ENCODE results near the gene ZNF609. TPM values are rescaled to one million over a fixed set of nuclear protein-coding genes. Genes with fewer than 3 reads are reported as not detected.

The ZNF609 gene, protein sequence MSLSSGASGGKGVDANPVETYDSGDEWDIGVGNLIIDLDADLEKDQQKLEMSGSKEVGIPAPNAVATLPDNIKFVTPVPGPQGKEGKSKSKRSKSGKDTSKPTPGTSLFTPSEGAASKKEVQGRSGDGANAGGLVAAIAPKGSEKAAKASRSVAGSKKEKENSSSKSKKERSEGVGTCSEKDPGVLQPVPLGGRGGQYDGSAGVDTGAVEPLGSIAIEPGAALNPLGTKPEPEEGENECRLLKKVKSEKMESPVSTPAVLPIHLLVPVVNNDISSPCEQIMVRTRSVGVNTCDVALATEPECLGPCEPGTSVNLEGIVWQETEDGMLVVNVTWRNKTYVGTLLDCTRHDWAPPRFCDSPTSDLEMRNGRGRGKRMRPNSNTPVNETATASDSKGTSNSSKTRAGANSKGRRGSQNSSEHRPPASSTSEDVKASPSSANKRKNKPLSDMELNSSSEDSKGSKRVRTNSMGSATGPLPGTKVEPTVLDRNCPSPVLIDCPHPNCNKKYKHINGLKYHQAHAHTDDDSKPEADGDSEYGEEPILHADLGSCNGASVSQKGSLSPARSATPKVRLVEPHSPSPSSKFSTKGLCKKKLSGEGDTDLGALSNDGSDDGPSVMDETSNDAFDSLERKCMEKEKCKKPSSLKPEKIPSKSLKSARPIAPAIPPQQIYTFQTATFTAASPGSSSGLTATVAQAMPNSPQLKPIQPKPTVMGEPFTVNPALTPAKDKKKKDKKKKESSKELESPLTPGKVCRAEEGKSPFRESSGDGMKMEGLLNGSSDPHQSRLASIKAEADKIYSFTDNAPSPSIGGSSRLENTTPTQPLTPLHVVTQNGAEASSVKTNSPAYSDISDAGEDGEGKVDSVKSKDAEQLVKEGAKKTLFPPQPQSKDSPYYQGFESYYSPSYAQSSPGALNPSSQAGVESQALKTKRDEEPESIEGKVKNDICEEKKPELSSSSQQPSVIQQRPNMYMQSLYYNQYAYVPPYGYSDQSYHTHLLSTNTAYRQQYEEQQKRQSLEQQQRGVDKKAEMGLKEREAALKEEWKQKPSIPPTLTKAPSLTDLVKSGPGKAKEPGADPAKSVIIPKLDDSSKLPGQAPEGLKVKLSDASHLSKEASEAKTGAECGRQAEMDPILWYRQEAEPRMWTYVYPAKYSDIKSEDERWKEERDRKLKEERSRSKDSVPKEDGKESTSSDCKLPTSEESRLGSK (N-terminal part only)
- total RNA-seq: 10 to 100 TPM; 17.9 to 22.7 TPM

DNA sequence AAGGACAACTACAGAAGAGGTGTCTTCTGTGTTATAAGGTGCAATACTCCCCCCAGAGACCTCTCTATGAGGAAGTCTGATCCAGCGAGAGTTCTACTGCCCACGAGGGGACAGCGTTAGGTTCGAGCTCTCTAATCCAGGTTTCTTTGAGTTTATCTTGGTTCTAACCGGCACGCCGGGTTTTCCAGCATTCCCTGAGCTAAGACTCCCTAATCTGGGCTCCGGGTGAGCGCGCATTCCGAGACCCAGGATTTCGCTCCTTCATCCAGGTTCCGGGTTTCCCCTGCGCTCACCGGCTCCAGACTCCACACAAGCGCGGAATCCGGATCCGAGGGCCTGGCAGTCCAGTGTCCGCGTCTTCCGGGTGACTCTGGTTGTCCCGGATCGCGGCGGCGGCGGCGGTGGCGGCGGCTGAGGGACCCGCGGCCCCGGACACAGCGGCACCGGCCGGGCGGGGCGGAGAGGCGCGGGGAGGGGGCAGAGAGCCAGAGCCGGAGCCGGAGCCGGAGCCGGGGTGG, at the start of gene ZNF609:
TSS of gene ZNF609 (plus strand) at position 373 of the 518 bp plus-strand sequence. CDS start 38,842 bp downstream, outside the sequence.
- peak; percentile 93 to 96 (median 94) for DNase-seq
- H3K9me3 ChIP-seq: no peaks in the 10 kb centered on the region
- peaks cover 63% of the 10 kb centered on the region for H3K4me1 ChIP-seq
- TF ChIP-seq, protein P1, sequence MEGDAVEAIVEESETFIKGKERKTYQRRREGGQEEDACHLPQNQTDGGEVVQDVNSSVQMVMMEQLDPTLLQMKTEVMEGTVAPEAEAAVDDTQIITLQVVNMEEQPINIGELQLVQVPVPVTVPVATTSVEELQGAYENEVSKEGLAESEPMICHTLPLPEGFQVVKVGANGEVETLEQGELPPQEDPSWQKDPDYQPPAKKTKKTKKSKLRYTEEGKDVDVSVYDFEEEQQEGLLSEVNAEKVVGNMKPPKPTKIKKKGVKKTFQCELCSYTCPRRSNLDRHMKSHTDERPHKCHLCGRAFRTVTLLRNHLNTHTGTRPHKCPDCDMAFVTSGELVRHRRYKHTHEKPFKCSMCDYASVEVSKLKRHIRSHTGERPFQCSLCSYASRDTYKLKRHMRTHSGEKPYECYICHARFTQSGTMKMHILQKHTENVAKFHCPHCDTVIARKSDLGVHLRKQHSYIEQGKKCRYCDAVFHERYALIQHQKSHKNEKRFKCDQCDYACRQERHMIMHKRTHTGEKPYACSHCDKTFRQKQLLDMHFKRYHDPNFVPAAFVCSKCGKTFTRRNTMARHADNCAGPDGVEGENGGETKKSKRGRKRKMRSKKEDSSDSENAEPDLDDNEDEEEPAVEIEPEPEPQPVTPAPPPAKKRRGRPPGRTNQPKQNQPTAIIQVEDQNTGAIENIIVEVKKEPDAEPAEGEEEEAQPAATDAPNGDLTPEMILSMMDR (IDR thresholded peaks at IDR 0.05): peak in 2 of 7 experiments; percentile 13 to 20
- peak in 2 of 3 donors; percentile 42 to 45 for TF ChIP-seq POLR2A (IDR thresholded peaks at IDR 0.05)
- WGBS, 2 donors: 1 to 2% methylated on average over 11 to 39 of the region's 45 CpGs
- H3K27me3 ChIP-seq: no peaks in the 10 kb centered on the region
- peak within 1 kb of the TSS; percentile 47 to 54 for H3K4me3 ChIP-seq
- no peaks in the 10 kb centered on the region for H3K36me3 ChIP-seq (replicated peaks in 1 of 2; ENCODE audit: insufficient read depth in 1 of 2, low read depth in 2 of 2)
- intact Hi-C loops (cut with DNase I): no loop called here
- peak; percentile 95 for ATAC-seq
- H3K27ac ChIP-seq: peak within 1 kb of the TSS; percentile 67 to 83 (median 78)

DNA sequence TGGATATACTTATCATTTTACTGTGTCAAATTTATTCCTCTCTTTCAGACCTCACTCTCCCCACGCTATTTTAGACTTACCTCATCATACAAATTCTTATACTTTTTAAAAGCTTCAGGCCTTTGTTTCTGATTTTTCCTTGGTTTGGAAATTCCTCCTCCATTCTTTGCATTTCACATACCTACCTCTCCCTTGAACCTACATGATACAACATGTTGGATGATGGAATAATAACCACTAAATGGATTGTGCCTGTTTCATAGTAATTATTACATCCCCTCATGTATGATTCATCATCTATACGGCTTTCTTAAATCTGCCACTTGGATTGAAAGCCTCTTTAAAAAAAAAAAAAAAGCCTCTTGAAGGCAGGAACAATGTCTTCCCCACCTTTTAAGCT, 48.2 kb upstream of the ZNF609 start:
- Histone ChIP-seq H3K4me3 (no peak overlapping the region), H3K36me3 (replicated peaks in 1 of 2; ENCODE audit: insufficient read depth in 1 of 2, low read depth in 2 of 2) (peaks cover 3 to 21% of the 10 kb centered on the region in 2 donors), H3K27me3 (no peaks in the 10 kb centered on the region), H3K9me3 (no peaks in the 10 kb centered on the region), H3K4me1 (no peaks in the 10 kb centered on the region), H3K27ac (no peak overlapping the region)
- intact Hi-C loops (cut with DNase I): no loop called here
- TF ChIP-seq, protein P1 (IDR thresholded peaks at IDR 0.05): no peak
- TF ChIP-seq POLR2A (IDR thresholded peaks at IDR 0.05): no peak
- ATAC-seq (no peak), DNase-seq (no peak)
- WGBS, 2 donors: 78 to 86% methylated on average over 2 of the region's 2 CpGs

DNA sequence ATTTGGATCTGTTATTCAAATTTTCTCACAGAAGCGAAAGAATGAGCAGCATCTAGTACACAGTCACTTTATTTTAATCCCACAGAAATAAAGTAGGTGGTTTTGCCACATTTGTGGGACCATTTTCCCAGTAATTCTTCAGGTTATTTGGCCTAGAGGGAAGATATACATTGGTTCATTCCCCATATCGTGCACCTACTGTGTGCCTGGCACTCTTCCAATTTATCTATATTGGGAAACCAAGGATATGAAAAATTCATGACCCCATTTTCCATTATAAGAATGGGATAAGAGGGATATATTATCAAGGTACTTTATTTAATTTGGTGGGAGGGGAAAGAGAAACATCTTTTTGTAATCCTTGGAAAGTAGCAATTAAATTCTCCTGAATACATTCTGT, 37.7 kb upstream of the ZNF609 start:
- intact Hi-C loops (cut with DNase I): loop anchor here (10.0 kb wide), 1 partner anchor 262 kb away; no protein-coding TSS in a partner anchor
- H3K36me3 ChIP-seq (replicated peaks in 1 of 2; ENCODE audit: insufficient read depth in 1 of 2, low read depth in 2 of 2): peaks cover 6 to 11% of the 10 kb centered on the region in 2 donors
- no peak for DNase-seq
- no peaks in the 10 kb centered on the region for H3K27me3 ChIP-seq
- H3K4me3 ChIP-seq: no peak overlapping the region
- no peak for ATAC-seq
- H3K9me3 ChIP-seq: no peaks in the 10 kb centered on the region
- H3K27ac ChIP-seq: no peak overlapping the region
- peaks cover 10% of the 10 kb centered on the region for H3K4me1 ChIP-seq
- TF ChIP-seq, protein P1 (IDR thresholded peaks at IDR 0.05): no peak
- no peak for TF ChIP-seq POLR2A (IDR thresholded peaks at IDR 0.05)
- WGBS, 2 donors: 80 to 93% methylated on average over 2 of the region's 2 CpGs

DNA sequence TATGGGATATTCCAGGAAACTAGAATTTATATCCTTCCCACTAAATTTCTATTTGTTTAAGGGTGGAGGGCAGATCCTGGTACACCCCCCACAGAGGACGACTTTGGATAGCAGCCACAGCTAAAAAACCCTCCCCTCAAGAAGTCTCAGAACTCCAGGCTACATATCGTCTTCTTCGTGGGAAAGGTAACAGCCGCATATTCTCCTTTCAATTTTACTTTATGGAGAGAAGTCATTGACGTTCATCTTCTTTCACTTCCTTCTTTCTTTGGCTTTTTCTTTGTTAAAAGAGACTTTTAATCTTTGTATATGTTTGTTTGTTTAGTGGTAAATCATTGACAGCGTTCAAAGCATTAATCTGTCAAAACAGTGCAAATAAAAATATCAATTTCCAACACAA, 36.4 kb upstream of the ZNF609 start:
- no peak for DNase-seq
- no peak overlapping the region for H3K4me3 ChIP-seq
- peaks cover 6 to 11% of the 10 kb centered on the region in 2 donors for H3K36me3 ChIP-seq (replicated peaks in 1 of 2; ENCODE audit: insufficient read depth in 1 of 2, low read depth in 2 of 2)
- intact Hi-C loops (cut with DNase I): loop anchor here (10.0 kb wide), 1 partner anchor 261 kb away; no protein-coding TSS in a partner anchor
- 20 to 28% methylated on average over 6 of the region's 6 CpGs for WGBS, 2 donors
- no peaks in the 10 kb centered on the region for H3K27me3 ChIP-seq
- ATAC-seq: no peak
- TF ChIP-seq, protein P1 (IDR thresholded peaks at IDR 0.05): no peak
- TF ChIP-seq POLR2A (IDR thresholded peaks at IDR 0.05): no peak
- H3K27ac ChIP-seq: no peak overlapping the region
- H3K4me1 ChIP-seq: peaks cover 10% of the 10 kb centered on the region
- no peaks in the 10 kb centered on the region for H3K9me3 ChIP-seq

All from body of pancreas (tissue), 4 donors.